ENCODE measurements around the gene PHAF1. TPM values are rescaled to one million over a fixed set of nuclear protein-coding genes. Genes with fewer than 3 reads are reported as not detected.

The PHAF1 gene
- total and polyA plus RNA-seq, 2 donors (not counting 1 experiment from before 2014, with no cell fraction given) = 18.8 to 20.7 TPM

GRCh38 chr16:67170949-67171649 lies 61.4 kb downstream of the PHAF1 start:
- Histone ChIP-seq H3K9me3 (ENCODE audit: control extremely low read depth in 1 of 3, control insufficient read depth in 2 of 3, insufficient read depth in 1 of 3, low read length in 2 of 3) (peaks cover 0 to 29% (median 0%) of the 10 kb centered on the region in 3 donors), H3K4me2 (replicated peaks; ENCODE audit: low read depth, low read length, poor library complexity, severe bottlenecking) (peak overlapping the region; percentile 75), H3K4me3 (ENCODE audit: control extremely low read depth in 1 of 5, extremely low read depth in 1 of 5, insufficient read depth in 1 of 5, low read depth in 2 of 5, low read length in 4 of 5) (peak overlapping the region in 2 of 5 experiments; percentile 5 to 14), H4K20me1 (ENCODE audit: control insufficient read depth, insufficient read depth, low read length, poor library complexity, severe bottlenecking) (no peaks in the 10 kb centered on the region), H3K36me3 (replicated peaks in 1 of 2; ENCODE audit: control extremely low read depth in 1 of 2, control insufficient read depth in 1 of 2, extremely low read depth in 1 of 2, insufficient read depth in 2 of 2, low read length in 1 of 2) (no peaks in the 10 kb centered on the region), H3K79me2 (ENCODE audit: control insufficient read depth, insufficient read depth, low read length) (no peaks in the 10 kb centered on the region), H3K4me1 (ENCODE audit: control insufficient read depth in 2 of 2, insufficient read depth in 2 of 2, low read length in 2 of 2) (peaks cover 38 to 45% of the 10 kb centered on the region in 2 donors), H3K9ac (ENCODE audit: low read length) (no peak overlapping the region), H3K27me3 (replicated peaks in 1 of 4; ENCODE audit: control extremely low read depth in 1 of 4, control insufficient read depth in 3 of 4, insufficient read depth in 4 of 4, low read length in 3 of 4) (peaks cover 0 to 90% (median 64%) of the 10 kb centered on the region in 4 experiments), H2AFZ (ENCODE audit: insufficient read depth, low read depth, low read length, poor library complexity, severe bottlenecking) (no peak overlapping the region), H3K27ac (ENCODE audit: low read length in 2 of 2) (no peak overlapping the region)
- peak overlapping the region; percentile 18 for H3K4me3 Mint-ChIP-seq
- DNase-seq (no peak), ATAC-seq (ENCODE audit: low read depth) (no peak)
- TF ChIP-seq EZH2 (IDR thresholded peaks at IDR 0.05; ENCODE audit: borderline replicate concordance, insufficient read depth, low read depth, low read length, poor library complexity, severe bottlenecking) (no peak), CTCF (IDR thresholded peaks at IDR 0.05) (no peak)
- intact Hi-C loops (cut with micrococcal nuclease) = no loop called here
- no peaks in the 10 kb centered on the region for H3K9me3 Mint-ChIP-seq (ENCODE audit: insufficient read depth)
- POLR2A ChIA-PET = interaction anchor here (0.5 to 0.6 kb wide), 2 partner anchors 11 to 143 kb away, joined by 3 to 7 read pairs; no protein-coding TSS in a partner anchor
- peak overlapping the region; percentile 29 for H3K27ac Mint-ChIP-seq
- CTCF ChIA-PET = interaction anchor here (0.7 to 3.2 kb wide), 4 partner anchors 11 to 16 kb away, joined by 3 to 11 read pairs (median 7); no protein-coding TSS in a partner anchor
- WGBS (ENCODE audit: insufficient coverage) = 74% methylated on average over 12 of the region's 14 CpGs
- peaks cover 73% of the 10 kb centered on the region for H3K27me3 Mint-ChIP-seq
- peaks cover 35% of the 10 kb centered on the region for H3K4me1 Mint-ChIP-seq

GRCh38 chr16:67173323-67173722 lies 63.6 kb downstream of the PHAF1 start:
- Mint-ChIP-seq H3K27ac (no peak overlapping the region), H3K4me3 (peak overlapping the region; percentile 87), H3K9me3 (ENCODE audit: insufficient read depth) (no peaks in the 10 kb centered on the region), H3K27me3 (peaks cover 63% of the 10 kb centered on the region), H3K4me1 (peaks cover 36% of the 10 kb centered on the region)
- intact Hi-C loops (cut with micrococcal nuclease) = no loop called here
- no peak for TF ChIP-seq CTCF (IDR thresholded peaks at IDR 0.05)
- no peak for TF ChIP-seq EZH2 (IDR thresholded peaks at IDR 0.05; ENCODE audit: borderline replicate concordance, insufficient read depth, low read depth, low read length, poor library complexity, severe bottlenecking)
- Histone ChIP-seq H3K9ac (ENCODE audit: low read length) (peak overlapping the region; percentile 63), H4K20me1 (ENCODE audit: control insufficient read depth, insufficient read depth, low read length, poor library complexity, severe bottlenecking) (no peaks in the 10 kb centered on the region), H3K36me3 (replicated peaks in 1 of 2; ENCODE audit: control extremely low read depth in 1 of 2, control insufficient read depth in 1 of 2, extremely low read depth in 1 of 2, insufficient read depth in 2 of 2, low read length in 1 of 2) (no peaks in the 10 kb centered on the region), H3K9me3 (ENCODE audit: control extremely low read depth in 1 of 3, control insufficient read depth in 2 of 3, insufficient read depth in 1 of 3, low read length in 2 of 3) (peaks cover 0 to 26% (median 0%) of the 10 kb centered on the region in 3 donors), H3K4me2 (replicated peaks; ENCODE audit: low read depth, low read length, poor library complexity, severe bottlenecking) (peak overlapping the region; percentile 98), H3K79me2 (ENCODE audit: control insufficient read depth, insufficient read depth, low read length) (no peaks in the 10 kb centered on the region), H2AFZ (ENCODE audit: insufficient read depth, low read depth, low read length, poor library complexity, severe bottlenecking) (peak overlapping the region; percentile 50), H3K27ac (ENCODE audit: low read length in 2 of 2) (no peak overlapping the region), H3K4me1 (ENCODE audit: control insufficient read depth in 2 of 2, insufficient read depth in 2 of 2, low read length in 2 of 2) (peaks cover 45 to 48% of the 10 kb centered on the region in 2 donors), H3K4me3 (ENCODE audit: control extremely low read depth in 1 of 5, extremely low read depth in 1 of 5, insufficient read depth in 1 of 5, low read depth in 2 of 5, low read length in 4 of 5) (peak overlapping the region in 1 of 5 experiments; percentile 59), H3K27me3 (replicated peaks in 1 of 4; ENCODE audit: control extremely low read depth in 1 of 4, control insufficient read depth in 3 of 4, insufficient read depth in 4 of 4, low read length in 3 of 4) (peaks cover 0 to 87% (median 60%) of the 10 kb centered on the region in 4 experiments)
- 100% methylated on average over 1 of the region's 1 CpG for whole genome bisulfite sequencing (ENCODE audit: insufficient coverage)
- ChIA-PET CTCF (interaction anchor here (0.7 to 1.8 kb wide), 4 partner anchors 10 to 1357 kb away, joined by 3 to 6 read pairs (median 4); no protein-coding TSS in a partner anchor), POLR2A (no interaction called here)
- DNase-seq (no peak), ATAC-seq (ENCODE audit: low read depth) (no peak)
